ENCODE results near the gene PARP3. TPM values are rescaled to one million over a fixed set of nuclear protein-coding genes. Genes with fewer than 3 reads are reported as not detected.
A peak's percentile ranks its signal among the peaks of the same experiment; 100 is the strongest.

Gene PARP3
- total RNA-seq, 1 donor from 2014 or later = 4.6 TPM

DNA sequence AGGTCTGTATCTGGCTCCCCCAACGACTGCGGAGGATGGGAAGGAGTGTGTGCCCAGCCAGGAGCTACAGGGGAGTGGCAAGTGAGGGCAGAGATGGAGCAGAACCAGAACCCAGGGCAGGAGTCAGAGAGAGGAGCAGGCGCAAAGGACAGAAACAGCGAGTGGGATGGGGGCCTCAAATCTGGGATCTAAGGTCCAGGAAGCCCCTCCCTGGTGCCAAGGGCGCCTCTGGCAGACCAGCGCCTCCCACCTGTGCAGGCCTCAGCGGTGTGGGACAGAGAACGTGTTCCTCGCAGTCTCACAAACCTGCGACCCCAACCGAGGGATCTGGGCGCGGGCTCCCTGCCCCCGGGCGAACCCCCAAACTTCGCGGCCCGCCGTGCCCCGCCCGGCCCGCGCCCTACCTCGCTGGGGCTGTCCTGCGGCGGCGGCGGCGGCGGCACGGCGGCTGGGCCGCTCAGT is 24.8 kb downstream of the PARP3 start:
- Mint-ChIP-seq H3K4me1 (peaks cover 53% of the 10 kb centered on the region), H3K27me3 (ENCODE audit: low read depth) (no peaks in the 10 kb centered on the region), H3K27ac (ENCODE audit: unreplicated experiment) (peak overlapping the region; percentile 98), H3K9me3 (no peaks in the 10 kb centered on the region), H3K36me3 (ENCODE audit: low read depth) (no peaks in the 10 kb centered on the region), H3K4me3 (peak overlapping the region; percentile 95)
- TF ChIP-seq CTCF (conservative IDR thresholded peaks at IDR 0.05) = no peak
- no peak for DNase-seq (ENCODE audit: low read depth, low spot score)

DNA sequence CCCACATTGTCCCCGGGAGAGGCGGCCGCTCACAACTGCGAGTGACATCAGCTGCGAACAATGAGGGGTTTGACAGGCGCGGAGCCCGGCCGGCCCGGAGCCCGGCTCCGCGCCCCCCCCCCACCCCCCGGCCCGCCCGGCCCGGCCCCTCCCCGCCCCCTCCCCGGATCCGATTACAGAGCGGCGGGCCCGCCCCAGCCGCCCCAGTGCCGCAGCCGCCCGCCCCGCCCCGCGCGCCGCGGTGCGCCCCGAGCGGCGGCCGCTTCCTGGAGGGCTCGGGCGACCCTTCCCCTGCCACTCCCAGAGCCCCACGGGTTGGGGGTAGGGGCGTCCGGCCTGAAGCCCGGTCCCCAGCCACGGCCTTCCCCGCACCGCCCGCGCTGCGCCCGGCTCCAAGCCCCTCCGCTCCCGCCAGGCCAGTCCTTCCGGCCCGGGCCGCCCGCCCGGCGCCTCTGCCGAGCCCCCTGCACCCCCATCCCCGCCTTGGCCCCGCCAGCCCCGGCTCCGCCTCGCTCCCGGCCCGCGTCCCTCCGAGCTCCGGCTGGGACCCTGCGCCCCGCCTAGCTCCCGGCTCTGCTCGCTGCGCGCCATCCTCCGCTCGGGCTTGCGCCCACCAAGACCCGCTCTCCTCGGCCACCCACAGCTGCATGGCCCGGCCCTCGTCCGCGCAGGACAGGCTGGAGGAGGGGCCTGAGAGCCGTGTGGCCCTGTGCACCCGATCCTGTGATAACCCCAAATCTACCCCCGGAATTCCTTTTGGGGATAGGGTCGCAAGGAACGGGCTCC is 25.4 kb downstream of the PARP3 start, which contains the start of gene PCBP4:
TSS of gene PCBP4 (minus strand) at position 71 of the 786 bp plus-strand sequence. CDS start 6,214 bp downstream, outside the sequence.
- peak within 1 kb of the TSS; percentile 95 for H3K4me3 Mint-ChIP-seq
- peak within 1 kb of the TSS; percentile 98 for H3K27ac Mint-ChIP-seq (ENCODE audit: unreplicated experiment)
- no peaks in the 10 kb centered on the region for H3K9me3 Mint-ChIP-seq
- TF ChIP-seq CTCF (conservative IDR thresholded peaks at IDR 0.05) = no peak
- no peaks in the 10 kb centered on the region for H3K27me3 Mint-ChIP-seq (ENCODE audit: low read depth)
- peaks cover 51% of the 10 kb centered on the region for H3K4me1 Mint-ChIP-seq
- no peaks in the 10 kb centered on the region for H3K36me3 Mint-ChIP-seq (ENCODE audit: low read depth)
- peak; percentile 62 for DNase-seq (ENCODE audit: low read depth, low spot score)

GRCh38 chr3:51968170-51968775 is 26.1 kb downstream of the PARP3 start:
- peaks cover 47% of the 10 kb centered on the region for H3K4me1 Mint-ChIP-seq
- DNase-seq (ENCODE audit: low read depth, low spot score) = peak; percentile 57
- no peaks in the 10 kb centered on the region for H3K36me3 Mint-ChIP-seq (ENCODE audit: low read depth)
- peak overlapping the region; percentile 93 for H3K4me3 Mint-ChIP-seq
- H3K27me3 Mint-ChIP-seq (ENCODE audit: low read depth) = no peaks in the 10 kb centered on the region
- no peak for TF ChIP-seq CTCF (conservative IDR thresholded peaks at IDR 0.05)
- H3K9me3 Mint-ChIP-seq = no peaks in the 10 kb centered on the region
- H3K27ac Mint-ChIP-seq (ENCODE audit: unreplicated experiment) = peak overlapping the region; percentile 98

- Mint-ChIP-seq H3K4me3 (peak overlapping the region; percentile 93), H3K9me3 (no peaks in the 10 kb centered on the region), H3K36me3 (ENCODE audit: low read depth) (no peaks in the 10 kb centered on the region), H3K27ac (ENCODE audit: unreplicated experiment) (peak overlapping the region; percentile 98), H3K27me3 (ENCODE audit: low read depth) (no peaks in the 10 kb centered on the region), H3K4me1 (peaks cover 48% of the 10 kb centered on the region)
- DNase-seq (ENCODE audit: low read depth, low spot score) = no peak
- TF ChIP-seq CTCF (conservative IDR thresholded peaks at IDR 0.05) = no peak
Observed at GRCh38 chr3:51968883-51969678, 26.9 kb downstream of the PARP3 start.

DNA sequence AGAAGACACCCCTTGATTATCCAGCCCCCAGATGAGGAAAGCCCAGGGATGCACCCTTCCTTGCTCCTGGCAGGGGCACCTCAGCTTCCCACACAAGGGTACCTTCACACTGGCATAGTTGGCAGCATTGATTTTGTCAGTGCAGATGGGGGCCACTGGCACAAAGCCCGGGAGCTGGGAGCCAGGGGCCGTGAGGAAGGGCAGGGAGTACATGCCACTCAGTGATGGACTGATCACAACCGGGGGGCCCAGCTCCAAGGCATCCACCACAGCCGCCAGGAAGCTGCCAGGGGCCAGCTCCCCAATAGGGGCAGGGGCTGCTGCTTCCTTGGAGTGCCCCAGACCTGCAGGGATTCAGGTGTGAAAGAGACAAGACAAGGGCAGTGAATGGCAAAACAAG is 27.7 kb downstream of the PARP3 start:
- Mint-ChIP-seq H3K27me3 (ENCODE audit: low read depth) (no peaks in the 10 kb centered on the region), H3K4me3 (no peak overlapping the region), H3K27ac (ENCODE audit: unreplicated experiment) (no peak overlapping the region), H3K9me3 (no peaks in the 10 kb centered on the region), H3K36me3 (ENCODE audit: low read depth) (no peaks in the 10 kb centered on the region), H3K4me1 (peaks cover 46% of the 10 kb centered on the region)
- no peak for DNase-seq (ENCODE audit: low read depth, low spot score)
- TF ChIP-seq CTCF (conservative IDR thresholded peaks at IDR 0.05) = no peak

Measured in neural crest cell (in vitro differentiated cells).